PC-3 (cell line): ENCODE results near the gene VEGFD.

Source experiments
- CTCF ChIP-seq: fragments of 300-600 bp; sonication (generic); conservative IDR thresholded peaks from 2 replicates; pipeline ENCODE4 v1.5.1; 2017; ENCODE audit warnings: antibody characterized with exemption, low read depth, mild to moderate bottlenecking, low read length
- EZH2phosphoT487 ChIP-seq: fragments of 300-600 bp; sonication (generic); IDR thresholded peaks from 2 replicates; pipeline ENCODE4 v1.6.1; 2018; ENCODE audit warnings: mild to moderate bottlenecking, antibody characterized with exemption, low read length, borderline replicate concordance

DNA sequence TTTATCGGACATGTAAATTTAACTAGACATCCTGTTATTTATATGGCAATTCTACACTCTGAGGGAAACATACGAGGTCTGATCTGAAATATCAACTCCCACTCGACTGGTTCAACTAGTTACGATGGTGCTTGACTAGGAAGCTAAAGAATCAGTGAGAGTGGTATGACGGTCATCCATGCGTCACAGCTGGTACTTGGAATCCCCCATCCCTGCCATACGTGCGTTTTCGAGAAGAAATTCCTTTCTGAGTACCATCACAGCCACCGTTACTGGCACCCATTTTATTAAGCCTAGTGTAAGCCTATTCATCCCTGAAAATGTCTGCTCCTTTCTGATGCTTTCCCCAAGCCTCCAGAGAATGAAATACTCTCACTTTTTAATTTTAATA, 48.2 kb downstream of the VEGFD start:
- TF ChIP-seq CTCF (no peak), EZH2phosphoT487 (no peak)
